Activated CD8-positive, alpha-beta memory T cell treated with anti-CD3 and anti-CD28 coated beads, Interleukin-2, amount 50 U/mL, for 1 hour (primary cell): ENCODE data around the gene MACROD2.
"Not testable (repeated sequence)": the region's sequence is repeated elsewhere in the genome, so short reads cannot be mapped to it uniquely, and the experiment has no call there.

Experiments used
- DNase-seq: peaks from one replicate; pipeline ENCODE4 v3.0.0-alpha.2; 2020; ENCODE audit errors: extremely low read depth

MACROD2 gene

GRCh38 chr20:14913896-14914620 lies 918.7 kb downstream of the MACROD2 start:
- DNase-seq: no peak

- no peak for DNase-seq
Observed at GRCh38 chr20:14914633-14915032, 919.3 kb downstream of the MACROD2 start.

GRCh38 chr20:14915356-14915755 lies 920.0 kb downstream of the MACROD2 start:
- no peak for DNase-seq

- no peak for DNase-seq
Observed at GRCh38 chr20:14916360-14916920, 921.1 kb downstream of the MACROD2 start.

- DNase-seq: no peak
Observed at GRCh38 chr20:14918281-14918680, 923.0 kb downstream of the MACROD2 start.

- no peak for DNase-seq
Observed at GRCh38 chr20:14918976-14919375, 923.7 kb downstream of the MACROD2 start.

GRCh38 chr20:14919501-14920081 lies 924.3 kb downstream of the MACROD2 start:
- no peak for DNase-seq

GRCh38 chr20:14921513-14921912 lies 926.2 kb downstream of the MACROD2 start:
- no peak for DNase-seq

- DNase-seq: no peak
Observed at GRCh38 chr20:14922503-14923267, 927.4 kb downstream of the MACROD2 start.

GRCh38 chr20:14924433-14924832 lies 929.1 kb downstream of the MACROD2 start:
- DNase-seq: no peak

- DNase-seq: no peak
Observed at GRCh38 chr20:14925300-14925699, 930.0 kb downstream of the MACROD2 start.

GRCh38 chr20:14926436-14926835 lies 931.1 kb downstream of the MACROD2 start:
- DNase-seq: not testable (repeated sequence)

GRCh38 chr20:14928083-14928482 lies 932.8 kb downstream of the MACROD2 start:
- DNase-seq: no peak

GRCh38 chr20:14929388-14929787 lies 934.1 kb downstream of the MACROD2 start:
- DNase-seq: no peak

- no peak for DNase-seq
Observed at GRCh38 chr20:14932040-14932439, 936.7 kb downstream of the MACROD2 start.

GRCh38 chr20:14935285-14935684 lies 940.0 kb downstream of the MACROD2 start:
- no peak for DNase-seq

GRCh38 chr20:14937021-14937420 lies 941.7 kb downstream of the MACROD2 start:
- no peak for DNase-seq

GRCh38 chr20:14937846-14938245 lies 942.5 kb downstream of the MACROD2 start:
- DNase-seq: no peak

- no peak for DNase-seq
Observed at GRCh38 chr20:14947536-14947935, 952.2 kb downstream of the MACROD2 start.

GRCh38 chr20:14947946-14948345 lies 952.6 kb downstream of the MACROD2 start:
- no peak for DNase-seq

- DNase-seq: no peak
Observed at GRCh38 chr20:14948416-14948815, 953.1 kb downstream of the MACROD2 start.

- DNase-seq: no peak
Observed at GRCh38 chr20:14950633-14951032, 955.3 kb downstream of the MACROD2 start.

- DNase-seq: no peak
Observed at GRCh38 chr20:14951105-14951504, 955.8 kb downstream of the MACROD2 start.
